HG03432 (cell line): ENCODE measurements around the gene CYP4F3.
"Not testable (repeated sequence)": the region's sequence is repeated elsewhere in the genome, so short reads cannot be mapped to it uniquely, and the experiment has no call there.

ENCODE experiments used
- ATAC-seq: cut with Tn5 transposase; IDR thresholded peaks from one replicate; pipeline ENCODE4 v1.9.1; 2021; ENCODE audit warnings: mild to moderate bottlenecking, moderate library complexity; ENCODE audit not compliant: unreplicated experiment

CYP4F3 gene

DNA sequence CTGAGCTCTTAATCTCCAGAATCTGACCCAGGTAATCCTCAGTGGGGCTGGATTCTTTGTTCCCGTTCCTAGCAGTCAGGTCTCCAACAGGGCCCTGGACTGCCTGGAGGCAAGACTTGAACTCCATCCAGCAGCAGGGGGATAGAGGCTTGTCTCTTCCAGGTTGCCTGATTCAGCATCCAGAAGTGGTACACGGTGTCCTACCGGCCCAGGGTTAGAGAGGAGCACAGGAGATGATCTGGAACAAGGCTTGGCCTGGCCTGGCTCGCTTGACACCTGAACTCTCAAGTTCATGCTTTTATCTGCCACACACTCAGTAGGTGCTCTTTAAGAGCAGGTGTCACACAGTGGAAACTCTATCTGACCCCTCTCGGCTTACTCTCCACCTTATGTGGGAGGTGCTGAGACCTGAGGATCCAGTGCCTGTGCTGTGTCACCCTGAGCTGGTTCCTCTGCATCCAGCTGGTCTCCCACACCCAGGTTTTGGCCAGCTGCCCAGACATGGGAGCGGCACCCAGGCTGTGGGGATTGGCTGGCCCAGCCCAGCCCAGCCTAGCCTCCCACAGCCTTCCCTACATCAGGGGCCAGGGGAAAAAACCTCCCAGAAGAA is at the start of gene CYP4F3:
Gene CYP4F3, plus strand, starts transcription at position 604 of the 610 bp plus-strand sequence. CDS start 519 bp downstream, outside the sequence.
- no peak for ATAC-seq

DNA sequence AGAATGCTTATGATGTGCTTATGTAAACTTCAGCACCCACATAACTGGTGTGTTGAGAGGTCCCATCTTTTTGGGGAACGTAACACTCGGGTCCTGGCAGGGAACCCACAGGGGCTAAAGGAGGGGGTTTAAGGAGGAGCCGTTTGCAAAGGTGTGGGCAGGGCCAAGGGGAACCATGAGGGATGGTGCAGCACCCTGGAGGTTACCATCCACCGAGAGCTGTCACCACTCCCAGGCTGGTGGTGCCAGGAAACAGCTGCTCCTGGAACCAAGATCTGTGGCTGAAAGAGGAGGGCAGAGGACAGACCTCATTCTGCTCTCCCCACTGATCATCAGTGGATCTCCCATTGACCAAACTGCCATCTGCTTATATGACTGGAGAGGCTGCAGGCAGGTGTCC is 48.9 kb upstream of the CYP4F3 start:
- ATAC-seq: no peak

DNA sequence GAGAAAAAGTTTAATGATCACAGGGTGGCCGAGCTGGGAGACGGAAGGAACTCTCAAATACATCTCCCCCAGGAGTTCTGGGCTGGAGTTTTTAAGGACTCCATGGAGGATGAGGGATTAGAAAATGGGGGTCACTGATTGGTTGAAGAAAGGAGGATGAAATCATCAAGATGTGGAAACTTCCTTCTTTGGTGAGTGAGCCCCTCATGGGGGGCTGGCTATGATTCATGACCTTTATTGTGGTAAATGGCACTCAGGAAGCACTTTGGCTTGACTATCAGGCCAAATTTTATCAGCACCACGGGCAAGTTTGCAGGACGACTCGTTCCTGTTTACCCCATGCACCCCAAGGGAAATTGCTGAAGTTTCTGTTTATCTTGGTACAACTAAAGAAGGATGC is 48.2 kb upstream of the CYP4F3 start:
- not testable (repeated sequence) for ATAC-seq

DNA sequence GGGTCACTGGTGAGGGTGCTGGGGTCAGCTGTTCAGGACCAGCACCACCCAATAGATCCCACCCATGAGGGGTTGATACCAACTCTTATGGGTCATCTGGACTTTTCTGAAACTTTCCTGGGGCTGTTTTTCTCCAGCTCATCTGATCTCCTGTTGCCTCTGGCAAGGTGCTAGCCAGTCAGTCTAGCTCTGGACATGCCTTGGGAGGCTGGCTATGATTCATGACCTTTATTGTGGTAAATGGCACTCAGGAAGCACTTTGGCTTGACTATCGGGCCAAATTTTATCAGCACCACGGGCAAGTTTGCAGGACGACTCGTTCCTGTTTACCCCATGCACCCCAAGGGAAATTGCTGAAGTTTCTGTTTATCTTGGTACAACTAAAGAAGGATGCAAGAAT is 46.9 kb upstream of the CYP4F3 start:
- ATAC-seq: not testable (repeated sequence)

DNA sequence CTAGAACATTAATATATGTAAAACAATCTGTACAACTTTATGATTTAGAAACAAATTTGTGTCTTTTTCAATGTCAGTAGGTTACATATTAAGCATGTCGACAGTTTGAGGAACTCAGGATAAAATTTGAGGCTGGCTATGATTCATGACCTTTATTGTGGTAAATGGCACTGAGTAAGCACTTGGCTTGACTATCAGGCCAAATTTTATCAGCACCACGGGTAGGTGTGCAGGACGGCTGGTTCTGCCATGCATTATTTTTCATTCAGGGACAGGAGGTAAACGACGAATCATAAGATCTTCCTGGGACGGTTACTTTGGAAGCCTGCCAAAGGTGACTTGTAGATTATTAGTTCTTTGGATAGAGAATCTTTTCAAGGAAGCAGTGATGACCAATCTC is 45.6 kb upstream of the CYP4F3 start:
- no peak for ATAC-seq

DNA sequence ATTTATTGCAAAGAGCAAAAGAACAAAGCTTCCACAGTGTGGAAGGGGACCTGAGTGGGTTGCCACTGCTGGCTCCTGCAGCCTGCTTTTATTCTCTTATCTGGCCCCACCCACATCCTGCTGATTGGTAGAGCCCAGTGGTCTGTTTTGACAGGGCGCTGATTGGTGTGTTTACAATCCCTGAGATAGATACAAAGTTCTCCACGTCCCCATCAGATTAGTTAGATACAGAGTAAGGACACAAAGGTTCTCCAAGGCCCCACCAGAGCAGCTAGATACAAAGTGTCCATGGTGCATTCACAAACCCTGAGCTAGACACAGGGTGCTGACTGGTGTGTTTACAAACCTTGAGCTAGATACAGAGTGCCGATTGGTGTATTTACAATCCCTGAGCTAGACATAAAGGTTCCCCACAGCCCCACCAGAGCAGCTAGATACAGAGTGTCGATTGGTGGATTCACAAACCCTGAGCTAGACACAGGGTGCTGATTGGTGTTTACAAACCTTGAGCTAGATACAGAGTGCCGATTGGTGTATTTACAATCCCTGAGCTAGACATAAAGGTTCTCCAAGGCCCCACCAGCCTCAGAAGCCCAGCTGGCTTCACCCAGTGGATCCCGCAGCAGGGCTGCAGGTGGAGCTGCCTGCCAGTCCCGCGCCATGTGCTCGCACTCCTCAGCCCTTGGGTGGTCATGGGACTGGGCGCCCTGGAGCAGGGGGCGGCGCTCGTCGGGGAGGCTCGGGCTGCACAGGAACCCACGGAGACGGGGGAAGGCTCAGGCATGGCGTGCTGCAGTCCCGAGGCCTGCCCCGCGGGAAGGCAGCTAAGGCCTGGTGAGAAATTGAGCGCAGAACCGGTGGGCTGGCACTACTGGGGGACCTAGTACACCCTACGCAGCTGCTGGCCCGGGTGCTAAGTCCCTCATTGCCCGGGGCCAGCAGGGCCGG is 32.4 kb upstream of the CYP4F3 start:
- ATAC-seq: not testable (repeated sequence)

GRCh38 chr19:15609261-15609660 is 31.4 kb upstream of the CYP4F3 start:
- ATAC-seq: no peak

DNA sequence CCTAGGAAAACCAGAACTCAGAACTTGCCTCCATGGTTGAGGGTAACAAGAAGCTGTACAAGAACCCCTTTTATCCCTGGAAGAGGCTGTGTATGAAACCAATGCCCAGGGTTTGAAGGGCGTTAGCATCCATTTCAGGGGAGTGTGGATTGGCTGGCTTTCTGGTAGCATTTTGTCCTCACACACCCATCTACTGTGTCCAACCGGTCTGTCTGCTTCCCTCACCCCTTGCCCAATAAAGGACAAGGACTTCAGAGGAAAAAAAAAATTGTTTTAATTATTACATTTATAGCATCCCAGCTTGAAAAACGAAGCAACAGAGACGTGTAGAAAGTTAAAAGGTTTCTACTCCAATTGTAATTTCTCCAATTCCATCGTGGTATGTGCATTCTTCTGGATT is 28.4 kb upstream of the CYP4F3 start:
- no peak for ATAC-seq

GRCh38 chr19:15613338-15613737 is 27.4 kb upstream of the CYP4F3 start:
- no peak for ATAC-seq

GRCh38 chr19:15614507-15615379 is 26.0 kb upstream of the CYP4F3 start, which contains the start of gene CYP4F8:
CYP4F8 (plus strand) TSS chr19:15615218; CDS start chr19:15615617, 399 bp downstream.
- no peak for ATAC-seq

- ATAC-seq: no peak
Observed at GRCh38 chr19:15615526-15615925, 25.2 kb upstream of the CYP4F3 start.

GRCh38 chr19:15616183-15616582 is 24.5 kb upstream of the CYP4F3 start:
- no peak for ATAC-seq

- ATAC-seq: no peak
Observed at GRCh38 chr19:15616627-15617270, 23.9 kb upstream of the CYP4F3 start.

DNA sequence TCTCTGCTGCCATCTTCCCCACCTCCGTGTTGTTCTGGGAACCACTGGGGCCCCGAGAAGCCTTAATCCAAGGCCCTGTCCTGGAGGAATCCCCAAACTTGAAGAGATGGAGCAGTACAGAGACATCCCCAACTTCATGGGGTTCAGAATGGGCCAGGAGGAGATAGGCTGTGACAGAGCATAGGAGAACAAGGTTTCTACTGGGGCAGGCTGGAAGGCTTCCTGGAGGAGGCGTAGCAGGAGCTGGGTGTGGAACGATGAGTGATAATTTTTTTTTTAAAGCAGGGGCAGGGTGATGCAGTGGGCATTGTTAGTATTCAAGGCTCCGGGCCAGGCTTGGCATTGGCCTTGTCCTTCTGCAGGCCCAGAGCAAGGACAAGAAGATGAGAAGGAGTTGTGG is 22.4 kb upstream of the CYP4F3 start:
- no peak for ATAC-seq

GRCh38 chr19:15621801-15622200 is 18.9 kb upstream of the CYP4F3 start:
- ATAC-seq: no peak

GRCh38 chr19:15622991-15623390 is 17.7 kb upstream of the CYP4F3 start:
- ATAC-seq: no peak

DNA sequence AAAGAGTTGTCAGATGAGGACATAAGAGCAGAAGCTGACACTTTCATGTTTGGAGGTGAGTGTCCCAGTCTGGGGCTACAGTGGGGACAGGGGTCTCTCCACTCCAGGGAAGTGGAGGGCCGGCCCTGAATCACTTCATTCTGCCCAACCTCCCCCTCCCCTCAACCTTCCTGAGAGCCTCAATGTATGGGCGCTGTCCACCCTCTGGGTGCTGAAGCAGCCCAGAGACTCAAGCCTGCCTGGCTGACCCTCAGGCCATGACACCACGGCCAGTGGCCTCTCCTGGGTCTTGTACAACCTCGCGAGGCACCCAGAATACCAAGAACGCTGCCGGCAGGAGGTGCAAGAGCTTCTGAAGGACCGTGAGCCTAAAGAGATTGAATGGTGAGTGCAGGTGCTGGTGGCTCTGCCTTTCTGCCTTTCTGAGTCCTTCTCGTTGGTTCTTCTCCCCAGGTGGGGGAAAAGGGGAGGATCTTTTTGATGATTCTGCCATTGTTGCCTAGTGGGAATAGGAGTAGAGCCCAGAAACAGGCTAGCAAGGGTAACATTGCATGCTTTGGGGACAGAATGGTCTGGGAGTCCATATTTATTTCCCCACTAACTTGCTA is 16.9 kb upstream of the CYP4F3 start:
- no peak for ATAC-seq

GRCh38 chr19:15628236-15629002 is 12.3 kb upstream of the CYP4F3 start:
- no peak for ATAC-seq
